NCI-H345 (cell line): ENCODE data around the gene GSTM3.
"Not testable (repeated sequence)": the region's sequence is repeated elsewhere in the genome, so short reads cannot be mapped to it uniquely, and the experiment has no call there.

Experiments
- DNase-seq: peaks from one replicate; lab custom pipeline; 2025; lab: John Stamatoyannopoulos, UW

GSTM3 gene

GRCh38 chr1:109762039-109762585 is 21.3 kb upstream of the GSTM3 start:
- no peak for DNase-seq

GRCh38 chr1:109761227-109762038 is 20.6 kb upstream of the GSTM3 start:
- no peak for DNase-seq

- DNase-seq = no peak
Measured at GRCh38 chr1:109760581-109761226, 19.9 kb upstream of the GSTM3 start.

GRCh38 chr1:109759513-109760334 is 18.9 kb upstream of the GSTM3 start:
- no peak for DNase-seq

- DNase-seq = no peak
Measured at GRCh38 chr1:109757936-109758786, 17.3 kb upstream of the GSTM3 start.

- no peak for DNase-seq
Measured at GRCh38 chr1:109756848-109757521, 16.1 kb upstream of the GSTM3 start.

- DNase-seq = not testable (repeated sequence)
Measured at GRCh38 chr1:109756325-109756724, 15.5 kb upstream of the GSTM3 start.

GRCh38 chr1:109754738-109755137 is 13.9 kb upstream of the GSTM3 start:
- DNase-seq = no peak

GRCh38 chr1:109751531-109752260 is 10.9 kb upstream of the GSTM3 start:
- no peak for DNase-seq

GRCh38 chr1:109750920-109751319 is 10.1 kb upstream of the GSTM3 start:
- no peak for DNase-seq

- DNase-seq = no peak
Measured at GRCh38 chr1:109750241-109750882, 9.5 kb upstream of the GSTM3 start.

- no peak for DNase-seq
Measured at GRCh38 chr1:109749221-109749620, 8.4 kb upstream of the GSTM3 start.

- not testable (repeated sequence) for DNase-seq
Measured at GRCh38 chr1:109748311-109748710, 7.5 kb upstream of the GSTM3 start.

- DNase-seq = peak; percentile 86
Measured at GRCh38 chr1:109739738-109740614, 862 bp downstream of the GSTM3 start.

- no peak for DNase-seq
Measured at GRCh38 chr1:109733236-109733870, 7.5 kb downstream of the GSTM3 start.

GRCh38 chr1:109732390-109732881 is 8.4 kb downstream of the GSTM3 start:
- no peak for DNase-seq

- DNase-seq = no peak
Measured at GRCh38 chr1:109730666-109731065, 10.2 kb downstream of the GSTM3 start.

- DNase-seq = no peak
Measured at GRCh38 chr1:109728870-109729269, 12.0 kb downstream of the GSTM3 start.
